ENCODE data around the gene CDH8.
"Not testable (repeated sequence)": the region's sequence is repeated elsewhere in the genome, so short reads cannot be mapped to it uniquely, and the experiment has no call there.

CDH8 gene

DNA sequence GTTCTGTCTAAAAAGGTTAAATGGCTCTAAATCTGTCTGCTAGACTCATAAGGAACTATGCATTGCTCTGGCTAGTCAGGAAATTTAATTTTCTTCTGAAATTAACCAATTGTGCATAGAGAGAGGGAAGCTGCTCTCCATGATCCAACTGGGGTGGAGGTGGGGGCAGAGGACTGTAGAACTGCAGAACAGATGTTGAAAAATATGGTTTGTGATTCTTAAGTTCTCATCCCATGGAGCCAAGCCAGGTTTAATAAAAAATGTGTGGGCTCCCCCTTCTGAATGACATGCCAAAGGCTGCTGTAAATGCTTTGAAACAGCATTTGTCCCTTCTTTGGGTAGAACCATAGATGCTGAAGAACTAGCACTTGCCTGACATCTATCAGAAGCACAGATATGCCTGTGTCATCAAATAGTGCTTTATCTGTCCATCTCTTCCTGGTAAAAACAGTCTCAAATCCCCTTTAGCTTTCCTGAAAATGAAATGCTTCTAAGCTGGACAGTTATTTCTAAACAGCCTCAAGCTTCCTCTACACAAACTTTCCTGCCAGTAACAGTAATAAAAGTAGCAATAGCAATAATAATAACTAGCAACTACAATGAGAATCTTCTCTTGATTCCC, 221.4 kb downstream of the CDH8 start:
- Histone ChIP-seq H3K4me1 (no peaks in the 10 kb centered on the region), H3K36me3 (no peaks in the 10 kb centered on the region), H3K4me3 (no peak overlapping the region), H3K27ac (no peak overlapping the region), H3K27me3 (no peaks in the 10 kb centered on the region), H3K9me3 (no peaks in the 10 kb centered on the region)
- TF ChIP-seq, protein P1, sequence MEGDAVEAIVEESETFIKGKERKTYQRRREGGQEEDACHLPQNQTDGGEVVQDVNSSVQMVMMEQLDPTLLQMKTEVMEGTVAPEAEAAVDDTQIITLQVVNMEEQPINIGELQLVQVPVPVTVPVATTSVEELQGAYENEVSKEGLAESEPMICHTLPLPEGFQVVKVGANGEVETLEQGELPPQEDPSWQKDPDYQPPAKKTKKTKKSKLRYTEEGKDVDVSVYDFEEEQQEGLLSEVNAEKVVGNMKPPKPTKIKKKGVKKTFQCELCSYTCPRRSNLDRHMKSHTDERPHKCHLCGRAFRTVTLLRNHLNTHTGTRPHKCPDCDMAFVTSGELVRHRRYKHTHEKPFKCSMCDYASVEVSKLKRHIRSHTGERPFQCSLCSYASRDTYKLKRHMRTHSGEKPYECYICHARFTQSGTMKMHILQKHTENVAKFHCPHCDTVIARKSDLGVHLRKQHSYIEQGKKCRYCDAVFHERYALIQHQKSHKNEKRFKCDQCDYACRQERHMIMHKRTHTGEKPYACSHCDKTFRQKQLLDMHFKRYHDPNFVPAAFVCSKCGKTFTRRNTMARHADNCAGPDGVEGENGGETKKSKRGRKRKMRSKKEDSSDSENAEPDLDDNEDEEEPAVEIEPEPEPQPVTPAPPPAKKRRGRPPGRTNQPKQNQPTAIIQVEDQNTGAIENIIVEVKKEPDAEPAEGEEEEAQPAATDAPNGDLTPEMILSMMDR (IDR thresholded peaks at IDR 0.05), result no peak
- intact Hi-C loops (cut with DNase I; ENCODE audit: low total_unique reads), result no loop called here
- DNase-seq, result no peak

DNA sequence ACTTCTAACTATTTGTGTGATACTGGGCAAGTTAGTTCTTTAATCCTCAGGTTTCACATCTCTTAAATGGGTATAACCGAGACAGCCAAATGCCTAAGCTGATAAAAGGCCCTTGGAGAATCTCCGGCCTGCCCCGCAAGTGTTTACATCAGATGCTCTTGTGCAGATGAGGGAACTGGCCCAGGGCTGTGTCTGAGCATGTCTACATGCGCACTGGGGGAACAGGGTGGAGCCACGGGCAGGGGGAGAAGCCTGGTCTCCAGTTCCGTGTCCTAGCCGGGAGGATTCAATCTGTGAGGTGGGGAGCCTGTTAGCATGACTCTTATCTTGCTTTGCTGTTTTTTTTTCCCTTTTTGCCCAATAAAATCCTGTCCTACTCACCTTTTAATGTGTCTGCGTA, 222.9 kb downstream of the CDH8 start:
- TF ChIP-seq, protein P1 (IDR thresholded peaks at IDR 0.05), result no peak
- no peaks in the 10 kb centered on the region for H3K9me3 ChIP-seq
- H3K27ac ChIP-seq, result no peak overlapping the region
- no peaks in the 10 kb centered on the region for H3K36me3 ChIP-seq
- intact Hi-C loops (cut with DNase I; ENCODE audit: low total_unique reads), result no loop called here
- no peaks in the 10 kb centered on the region for H3K4me1 ChIP-seq
- no peaks in the 10 kb centered on the region for H3K27me3 ChIP-seq
- no peak for DNase-seq
- H3K4me3 ChIP-seq, result no peak overlapping the region

DNA sequence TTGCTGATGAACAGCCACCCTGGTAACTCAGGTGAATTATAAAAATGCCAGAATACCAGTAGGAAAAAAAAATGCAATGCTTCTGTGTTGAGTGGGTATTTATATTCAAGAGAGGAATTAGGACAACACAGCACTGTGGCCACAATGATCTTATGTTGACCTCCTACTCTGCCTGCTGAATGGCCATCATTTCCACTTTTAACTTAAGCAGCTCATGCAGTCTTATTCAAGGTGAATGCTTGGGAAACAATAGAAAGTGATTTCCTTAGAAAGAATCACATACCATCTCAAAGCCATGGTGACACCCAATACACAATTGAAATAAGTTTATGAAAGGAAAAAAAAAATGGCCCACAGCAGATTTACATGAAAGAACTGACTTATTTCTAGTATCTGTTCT, 224.0 kb downstream of the CDH8 start:
- intact Hi-C loops (cut with DNase I; ENCODE audit: low total_unique reads), result no loop called here
- H3K4me3 ChIP-seq, result no peak overlapping the region
- H3K36me3 ChIP-seq, result no peaks in the 10 kb centered on the region
- H3K27ac ChIP-seq, result no peak overlapping the region
- H3K9me3 ChIP-seq, result no peaks in the 10 kb centered on the region
- TF ChIP-seq, protein P1 (IDR thresholded peaks at IDR 0.05), result no peak
- no peaks in the 10 kb centered on the region for H3K4me1 ChIP-seq
- no peak for DNase-seq
- no peaks in the 10 kb centered on the region for H3K27me3 ChIP-seq

DNA sequence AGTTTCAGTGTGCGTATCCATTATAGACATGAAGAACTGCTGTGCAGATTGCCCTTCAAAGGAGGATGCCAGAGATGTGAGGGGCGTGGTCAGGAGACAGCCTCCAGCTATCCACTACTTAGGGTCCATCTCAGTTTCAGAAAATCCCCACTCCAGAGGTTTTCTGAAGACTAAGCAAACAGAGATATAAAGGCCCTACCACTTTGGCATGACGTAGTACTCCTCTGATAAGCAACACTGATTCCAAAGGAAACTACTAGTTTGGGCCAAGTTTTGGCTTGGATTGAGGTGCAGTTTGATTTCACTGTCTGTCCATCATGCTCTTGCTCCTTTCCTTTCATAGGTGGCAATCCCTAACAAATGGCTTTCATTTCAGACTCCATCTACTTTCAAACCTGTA, 228.7 kb downstream of the CDH8 start:
- Histone ChIP-seq H3K4me3 (no peak overlapping the region), H3K36me3 (no peaks in the 10 kb centered on the region), H3K4me1 (no peaks in the 10 kb centered on the region), H3K27ac (no peak overlapping the region), H3K9me3 (no peaks in the 10 kb centered on the region), H3K27me3 (no peaks in the 10 kb centered on the region)
- TF ChIP-seq, protein P1 (IDR thresholded peaks at IDR 0.05), result no peak
- intact Hi-C loops (cut with DNase I; ENCODE audit: low total_unique reads), result no loop called here
- DNase-seq, result no peak

DNA sequence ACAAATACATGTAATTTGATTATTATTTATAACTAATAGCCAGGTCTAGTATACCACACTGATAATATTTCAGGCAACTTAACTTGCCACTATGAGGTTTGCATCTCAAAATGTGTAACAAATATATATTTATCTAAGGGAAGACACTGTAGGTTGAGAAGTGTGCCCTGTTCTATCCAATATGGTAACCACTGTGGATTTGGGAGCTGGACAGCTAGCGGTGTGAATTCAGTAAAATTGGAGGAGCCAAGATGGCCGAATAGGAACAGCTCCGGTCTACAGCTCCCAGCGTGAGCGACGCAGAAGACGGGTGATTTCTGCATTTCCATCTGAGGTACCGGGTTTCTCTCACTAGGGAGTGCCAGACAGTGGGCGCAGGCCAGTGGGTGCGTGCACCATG, 235.0 kb downstream of the CDH8 start:
- intact Hi-C loops (cut with DNase I; ENCODE audit: low total_unique reads); H3K27me3 ChIP-seq; DNase-seq; H3K4me1 ChIP-seq; H3K9me3 ChIP-seq; H3K27ac ChIP-seq; H3K36me3 ChIP-seq; H3K4me3 ChIP-seq: not testable (repeated sequence)

DNA sequence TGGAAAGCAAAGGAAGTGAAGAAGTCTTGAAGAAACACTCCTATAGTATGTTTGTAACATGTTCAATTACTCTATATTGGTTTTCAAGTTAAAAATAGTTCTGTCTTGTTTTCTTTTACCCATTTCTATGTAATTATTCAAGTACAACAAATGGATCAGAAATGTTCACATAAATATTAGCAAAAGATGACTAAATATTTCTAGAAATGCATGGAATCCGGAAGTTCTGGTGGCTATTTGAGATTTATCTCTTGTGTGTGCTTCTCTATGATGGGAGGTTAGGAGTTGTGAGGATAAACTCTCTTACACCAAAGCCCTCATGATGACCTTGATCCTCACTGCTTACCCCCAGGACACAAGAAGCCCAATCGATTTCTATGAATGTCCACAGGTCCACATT, 237.5 kb downstream of the CDH8 start:
- no peaks in the 10 kb centered on the region for H3K27me3 ChIP-seq
- H3K9me3 ChIP-seq, result no peaks in the 10 kb centered on the region
- H3K27ac ChIP-seq, result no peak overlapping the region
- H3K36me3 ChIP-seq, result no peaks in the 10 kb centered on the region
- TF ChIP-seq, protein P1 (IDR thresholded peaks at IDR 0.05), result no peak
- no peaks in the 10 kb centered on the region for H3K4me1 ChIP-seq
- intact Hi-C loops (cut with DNase I; ENCODE audit: low total_unique reads), result no loop called here
- DNase-seq, result no peak
- H3K4me3 ChIP-seq, result no peak overlapping the region

Data from tibial artery (tissue), 4 donors.